ENCODE measurements around the gene C18orf63.
"Not testable (repeated sequence)": the region's sequence is repeated elsewhere in the genome, so short reads cannot be mapped to it uniquely, and the experiment has no call there.

The C18orf63 gene

DNA sequence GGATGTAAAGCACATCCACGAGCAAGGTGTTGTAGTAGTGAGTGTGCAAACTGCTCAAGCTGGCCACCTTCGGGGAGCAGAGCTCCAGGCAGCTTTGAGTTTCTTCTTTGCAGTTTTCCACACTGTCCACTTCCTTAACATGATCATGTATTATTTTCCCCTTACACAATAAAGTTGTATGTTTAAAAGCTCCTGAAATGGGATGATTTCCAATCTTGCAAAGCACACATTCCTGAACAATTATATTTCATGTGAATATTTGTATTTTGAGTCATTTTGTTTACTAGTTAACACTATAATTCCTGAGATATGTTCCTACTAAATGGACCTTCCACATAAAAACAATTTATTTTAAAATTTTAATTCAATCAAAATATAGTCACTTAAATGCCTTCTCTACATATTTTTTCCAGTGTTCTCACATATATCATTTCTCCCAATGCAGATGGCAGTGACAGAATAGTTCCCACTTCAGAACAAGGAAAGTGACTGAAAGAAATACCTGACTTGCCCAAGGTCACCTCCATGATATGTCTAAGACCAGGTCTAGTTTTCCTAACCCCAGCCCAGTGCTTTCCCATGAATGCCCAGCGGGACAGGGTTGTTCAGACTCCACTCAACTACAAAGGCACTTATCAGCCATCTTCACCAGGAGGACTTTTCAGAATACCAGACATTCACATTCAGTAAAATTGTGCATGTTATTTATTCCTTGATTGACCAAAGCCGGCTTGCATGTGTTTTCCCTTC, 29.4 kb upstream of the C18orf63 start:
- DNase-seq (ENCODE audit: low spot score) = no peak

- DNase-seq (ENCODE audit: low spot score) = no peak
Observed at GRCh38 chr18:74286856-74287255, 28.8 kb upstream of the C18orf63 start.

- no peak for DNase-seq (ENCODE audit: low spot score)
Observed at GRCh38 chr18:74288041-74288440, 27.6 kb upstream of the C18orf63 start.

- DNase-seq (ENCODE audit: low spot score) = no peak
Observed at GRCh38 chr18:74288730-74289129, 26.9 kb upstream of the C18orf63 start.

GRCh38 chr18:74289137-74289536, 26.5 kb upstream of the C18orf63 start:
- no peak for DNase-seq (ENCODE audit: low spot score)

DNA sequence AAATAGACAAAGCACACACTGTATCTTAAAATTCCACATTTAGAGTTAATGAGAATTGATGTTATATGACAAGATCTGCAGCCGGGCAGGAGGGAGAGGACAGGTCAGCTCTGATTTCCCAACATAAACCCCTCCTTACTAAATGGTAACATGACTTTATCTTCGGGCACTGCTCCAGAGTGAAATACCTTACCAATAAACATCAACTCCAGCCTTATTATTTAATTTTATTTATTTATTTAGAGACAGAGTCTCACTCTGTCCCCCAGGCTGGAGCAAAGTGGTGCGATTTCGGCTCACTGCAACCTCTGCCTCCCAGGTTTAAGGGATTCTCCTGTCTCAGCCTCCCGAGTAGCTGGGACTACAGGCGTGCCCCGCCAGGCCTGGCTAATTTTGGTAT, 25.6 kb upstream of the C18orf63 start:
- DNase-seq (ENCODE audit: low spot score) = no peak

DNA sequence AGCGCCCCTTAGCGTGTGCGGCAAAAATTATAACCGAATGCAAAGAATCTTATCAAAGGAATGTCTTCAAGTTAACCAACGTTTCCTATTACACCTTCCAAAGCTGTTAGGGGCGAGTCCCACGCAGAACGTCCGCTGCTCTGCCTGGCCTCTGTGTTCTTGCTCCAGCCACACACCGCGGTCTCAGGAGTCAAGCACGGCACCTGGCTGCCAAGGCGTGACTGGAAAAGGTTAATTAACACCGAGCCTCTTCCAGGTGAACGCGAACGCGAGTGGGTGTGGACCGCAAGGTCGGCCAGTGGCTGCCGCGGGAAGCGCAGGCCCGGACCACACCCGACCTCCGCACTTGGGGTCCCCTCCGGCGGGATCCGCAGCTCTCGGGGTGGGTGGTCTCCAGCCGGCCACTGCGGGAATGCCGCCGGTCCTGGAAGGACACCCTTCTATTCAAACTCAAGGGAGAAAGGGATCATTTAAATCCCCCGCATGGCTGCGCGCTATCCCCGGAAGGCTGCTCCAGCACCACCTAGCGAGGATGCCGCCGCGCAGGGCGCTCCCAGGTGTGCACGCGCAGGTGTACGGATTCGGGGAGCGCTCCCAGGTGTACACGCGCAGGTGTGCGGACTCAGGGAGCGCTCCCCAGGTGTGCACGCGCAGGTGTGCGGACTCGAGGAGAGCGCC, 24.7 kb upstream of the C18orf63 start:
- DNase-seq (ENCODE audit: low spot score) = no peak

GRCh38 chr18:74291472-74291770, 24.2 kb upstream of the C18orf63 start:
- DNase-seq (ENCODE audit: low spot score) = peak; percentile 60

- DNase-seq (ENCODE audit: low spot score) = peak; percentile 100
Observed at GRCh38 chr18:74291771-74292540, 23.7 kb upstream of the C18orf63 start, which contains the start of gene CYB5A. TSS of gene CYB5A (minus strand) at chr18:74291963. CDS start at chr18:74291875, 88 bp downstream.

DNA sequence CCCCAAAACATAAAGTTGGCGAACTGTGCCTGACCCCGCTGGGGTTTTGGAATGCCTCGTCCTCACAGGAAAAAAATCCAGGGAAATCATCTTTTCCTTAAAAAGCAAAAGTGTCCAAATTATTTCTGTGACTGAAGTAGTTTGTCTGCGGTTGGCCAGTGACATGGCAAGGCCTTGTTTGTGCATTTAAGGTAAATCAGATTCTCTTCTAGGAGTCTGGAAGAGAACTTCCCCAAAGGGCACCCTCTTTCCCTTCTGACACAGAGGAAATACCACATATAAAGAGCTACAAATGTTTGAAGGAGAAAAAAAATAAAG, 23.1 kb upstream of the C18orf63 start:
- DNase-seq (ENCODE audit: low spot score) = no peak

DNA sequence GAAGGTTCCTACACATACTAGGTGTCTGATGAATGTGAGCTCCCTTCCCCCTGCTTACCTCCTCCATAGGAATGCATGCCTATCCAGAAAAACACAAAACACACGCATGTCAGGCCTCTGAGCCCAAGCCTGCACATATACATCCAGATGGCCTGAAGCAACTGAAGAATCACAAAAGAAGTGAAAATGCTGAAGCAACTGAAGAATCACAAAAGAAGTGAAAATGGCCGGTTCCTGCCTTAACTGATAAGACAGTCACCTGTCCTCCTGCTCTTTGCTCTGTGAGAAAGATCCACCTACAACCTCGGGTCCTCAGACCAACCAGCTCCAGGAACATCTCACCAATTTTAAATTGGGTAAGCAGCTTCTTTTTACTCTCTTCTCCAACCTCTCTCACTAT, 22.7 kb upstream of the C18orf63 start:
- not testable (repeated sequence) for DNase-seq (ENCODE audit: low spot score)

- DNase-seq (ENCODE audit: low spot score) = no peak
Observed at GRCh38 chr18:74294526-74294925, 21.1 kb upstream of the C18orf63 start.

- DNase-seq (ENCODE audit: low spot score) = no peak
Observed at GRCh38 chr18:74299162-74299561, 16.5 kb upstream of the C18orf63 start.

GRCh38 chr18:74299746-74300145, 15.9 kb upstream of the C18orf63 start:
- DNase-seq (ENCODE audit: low spot score) = no peak

DNA sequence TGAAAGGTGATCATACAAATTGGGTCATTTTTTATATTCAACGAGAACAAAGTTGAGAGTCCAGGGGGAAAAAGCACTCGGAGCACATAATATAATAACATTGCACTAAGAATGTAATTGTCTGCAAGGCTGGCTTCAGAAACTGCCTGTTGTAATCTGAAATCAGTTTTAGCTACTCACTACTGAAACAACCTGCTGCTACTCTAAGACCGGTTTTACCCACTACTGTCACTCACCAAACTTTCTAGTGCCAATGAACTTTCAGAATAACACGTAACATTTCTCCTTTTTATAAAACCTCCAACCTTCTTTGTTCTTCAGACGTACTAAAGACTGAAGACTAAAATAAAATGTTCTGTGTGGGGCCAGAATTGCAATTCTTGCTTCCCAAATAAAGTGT, 12.3 kb upstream of the C18orf63 start:
- DNase-seq (ENCODE audit: low spot score) = no peak

GRCh38 chr18:74303936-74304335, 11.7 kb upstream of the C18orf63 start:
- no peak for DNase-seq (ENCODE audit: low spot score)

DNA sequence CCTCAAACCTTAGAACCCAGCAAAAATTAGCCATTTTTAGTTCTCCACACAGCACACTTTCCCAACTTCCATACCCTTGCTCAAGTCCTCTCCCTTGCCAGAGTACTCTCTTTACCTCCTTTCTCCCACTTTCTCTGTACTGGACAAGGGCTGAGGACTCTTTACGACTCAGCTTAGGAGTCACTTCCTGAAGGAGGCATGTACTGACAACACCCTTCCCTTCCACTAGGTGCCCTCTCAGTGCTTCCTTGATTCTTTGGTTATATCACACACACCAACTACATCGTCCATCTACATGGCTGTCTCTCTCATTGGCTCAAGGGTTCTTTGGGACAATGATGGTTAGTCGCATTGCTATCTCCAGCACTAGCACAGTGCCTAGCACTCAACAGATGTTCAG, 5.2 kb upstream of the C18orf63 start:
- no peak for DNase-seq (ENCODE audit: low spot score)

GRCh38 chr18:74311000-74311399, 4.6 kb upstream of the C18orf63 start:
- DNase-seq (ENCODE audit: low spot score) = no peak

DNA sequence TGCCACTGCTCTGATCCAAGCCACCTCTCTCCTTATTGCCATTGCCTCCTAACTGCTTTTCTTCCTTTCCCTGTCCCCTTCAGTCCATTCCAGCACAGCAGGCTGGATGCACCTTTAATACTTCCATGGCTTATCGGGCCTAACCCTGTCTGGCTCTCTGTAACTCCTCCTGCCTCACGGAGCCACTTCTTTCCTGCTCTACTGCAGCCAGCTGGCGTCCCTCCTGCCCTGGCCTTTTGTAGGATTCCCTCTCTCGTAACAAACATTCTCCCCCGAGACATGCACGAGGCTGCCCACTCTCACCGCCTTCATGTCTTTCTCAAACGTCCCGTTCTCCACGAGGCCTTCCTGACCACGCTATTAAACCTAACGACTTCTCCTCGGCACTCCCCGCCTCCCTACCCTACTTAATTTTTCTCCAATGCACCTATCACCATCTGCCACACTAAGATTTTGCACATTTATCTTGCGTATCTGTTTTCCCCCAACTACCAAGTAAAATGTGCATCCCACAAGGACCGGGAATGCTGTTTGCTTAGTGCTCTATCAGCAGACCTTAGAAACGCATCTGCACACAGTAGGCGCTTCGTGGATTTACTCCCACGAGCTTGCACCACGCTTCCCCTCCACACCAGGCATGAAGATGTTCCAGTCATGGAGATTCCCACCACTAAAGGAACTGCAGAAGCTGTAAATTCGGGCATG, 728 bp upstream of the C18orf63 start:
- DNase-seq (ENCODE audit: low spot score) = no peak

GRCh38 chr18:74316257-74317170, 875 bp downstream of the C18orf63 start:
- DNase-seq (ENCODE audit: low spot score) = no peak

GRCh38 chr18:74326231-74326630, 10.6 kb downstream of the C18orf63 start:
- no peak for DNase-seq (ENCODE audit: low spot score)

GRCh38 chr18:74326791-74327190, 11.2 kb downstream of the C18orf63 start:
- not testable (repeated sequence) for DNase-seq (ENCODE audit: low spot score)

Measured in D341Med (cell line).